HG03575 (cell line): ENCODE measurements around the gene GRID2.

Experiments
- ATAC-seq: cut with Tn5 transposase; IDR thresholded peaks from one replicate; pipeline ENCODE4 v1.9.1; 2021; ENCODE audit not compliant: unreplicated experiment, insufficient number of reproducible peaks, low FRiP score; ENCODE audit errors: extremely low read depth

GRID2 gene

DNA sequence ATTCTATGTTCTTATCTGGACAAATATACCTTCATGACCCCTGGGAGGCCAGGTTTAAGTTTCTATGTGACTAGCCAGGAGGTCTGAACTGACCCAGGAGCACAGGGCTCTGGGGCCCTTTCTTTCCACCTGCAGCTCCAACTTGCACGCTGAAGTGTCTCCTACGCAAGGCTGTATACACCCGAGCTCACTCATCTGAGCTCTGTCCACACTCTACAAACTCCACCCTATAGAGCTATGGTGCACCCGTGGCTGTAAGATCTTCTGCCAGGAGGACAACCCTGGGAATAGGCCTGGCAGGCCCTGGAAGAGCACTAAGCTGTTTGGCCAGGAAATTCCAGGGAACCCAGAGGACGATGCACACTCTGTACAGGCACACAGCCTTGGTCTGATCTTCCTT lies 1464.2 kb downstream of the GRID2 start:
- ATAC-seq = no peak

GRCh38 chr4:93770201-93770600 lies 1466.4 kb downstream of the GRID2 start:
- no peak for ATAC-seq

GRCh38 chr4:93771640-93772411 lies 1468.1 kb downstream of the GRID2 start:
- no peak for ATAC-seq

GRCh38 chr4:93772858-93773257 lies 1469.1 kb downstream of the GRID2 start:
- ATAC-seq = no peak

- ATAC-seq = no peak
Measured at GRCh38 chr4:93775551-93775950, 1471.8 kb downstream of the GRID2 start.

GRCh38 chr4:93776386-93777080 lies 1472.8 kb downstream of the GRID2 start:
- ATAC-seq = no peak

DNA sequence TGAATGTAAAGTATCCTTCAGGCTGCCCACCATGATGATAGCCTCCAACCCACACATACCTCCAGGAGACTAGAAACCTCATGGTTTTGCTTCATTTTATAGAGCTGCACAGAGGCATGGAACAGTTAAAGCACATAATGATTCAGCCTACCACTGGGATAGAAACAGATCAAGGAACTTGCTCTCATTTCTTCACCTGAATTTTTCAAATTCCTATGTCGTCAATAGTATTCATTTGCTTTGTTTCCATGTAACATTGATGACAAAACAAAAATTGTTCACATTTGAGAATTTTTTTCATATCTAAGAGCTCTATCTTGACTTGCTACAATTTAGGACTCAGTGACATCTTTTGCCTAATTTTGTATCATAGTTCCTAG lies 1473.3 kb downstream of the GRID2 start:
- no peak for ATAC-seq

DNA sequence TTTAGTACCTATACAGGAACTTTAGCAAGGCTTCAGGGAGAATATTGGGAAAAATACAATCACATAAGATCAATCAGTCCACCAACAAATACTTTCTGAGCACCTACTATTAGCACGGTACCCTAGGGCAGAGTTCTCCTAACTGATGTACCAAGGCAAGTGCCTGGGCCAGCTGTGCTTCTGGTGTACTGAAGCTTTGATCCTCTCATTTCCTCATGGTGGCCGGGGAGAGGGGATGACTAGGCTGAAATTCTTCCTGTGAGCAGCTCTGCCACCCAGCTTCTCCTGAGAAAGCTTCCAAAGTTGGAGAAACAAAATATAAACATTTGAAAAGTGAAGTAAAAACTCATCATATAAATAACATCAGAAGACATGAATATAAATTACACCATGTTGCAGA lies 1475.5 kb downstream of the GRID2 start:
- ATAC-seq = no peak

GRCh38 chr4:93780080-93780479 lies 1476.3 kb downstream of the GRID2 start:
- no peak for ATAC-seq

- ATAC-seq = no peak
Measured at GRCh38 chr4:93781198-93781597, 1477.4 kb downstream of the GRID2 start.

DNA sequence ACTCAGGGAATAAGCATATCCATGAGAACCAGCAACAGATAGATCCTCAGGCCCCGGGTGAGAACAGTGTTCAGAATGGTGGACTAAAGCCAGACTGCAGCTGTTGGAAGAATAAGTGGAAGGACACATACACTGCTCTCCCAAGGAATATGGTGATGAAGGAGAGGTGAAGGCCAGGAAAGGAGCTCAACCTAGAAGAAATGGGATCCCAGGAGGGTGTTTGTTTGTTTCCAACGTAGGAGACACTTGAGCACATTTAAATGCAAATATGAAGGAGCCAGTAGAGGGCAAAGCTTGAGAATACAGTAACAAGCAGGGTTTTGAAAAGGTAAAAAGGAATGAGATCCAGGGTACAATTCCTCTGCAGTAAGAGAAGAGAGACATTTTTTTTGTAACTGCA lies 1482.4 kb downstream of the GRID2 start:
- no peak for ATAC-seq

GRCh38 chr4:93788712-93789111 lies 1484.9 kb downstream of the GRID2 start:
- ATAC-seq = no peak

GRCh38 chr4:93791570-93792195 lies 1487.9 kb downstream of the GRID2 start:
- ATAC-seq = no peak

DNA sequence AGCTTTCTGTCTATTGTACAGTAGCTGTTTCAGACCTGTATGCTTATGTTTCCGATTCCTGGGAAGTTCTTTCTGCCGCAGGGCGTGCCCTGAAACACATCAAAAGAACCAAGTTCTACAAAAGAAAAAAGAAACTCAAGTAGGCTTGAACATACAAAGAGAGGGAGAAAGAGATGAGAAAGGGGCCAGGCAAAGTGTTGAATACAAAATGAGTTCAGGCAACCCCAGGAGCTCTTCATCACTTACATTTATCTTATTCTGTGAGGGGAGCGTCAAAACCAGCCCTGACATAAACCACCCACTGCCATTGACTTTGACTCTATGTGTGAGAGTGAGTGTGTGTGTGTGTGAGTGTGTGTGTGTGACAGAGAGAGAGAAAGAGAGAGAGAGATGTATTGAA lies 1498.3 kb downstream of the GRID2 start:
- ATAC-seq = no peak

DNA sequence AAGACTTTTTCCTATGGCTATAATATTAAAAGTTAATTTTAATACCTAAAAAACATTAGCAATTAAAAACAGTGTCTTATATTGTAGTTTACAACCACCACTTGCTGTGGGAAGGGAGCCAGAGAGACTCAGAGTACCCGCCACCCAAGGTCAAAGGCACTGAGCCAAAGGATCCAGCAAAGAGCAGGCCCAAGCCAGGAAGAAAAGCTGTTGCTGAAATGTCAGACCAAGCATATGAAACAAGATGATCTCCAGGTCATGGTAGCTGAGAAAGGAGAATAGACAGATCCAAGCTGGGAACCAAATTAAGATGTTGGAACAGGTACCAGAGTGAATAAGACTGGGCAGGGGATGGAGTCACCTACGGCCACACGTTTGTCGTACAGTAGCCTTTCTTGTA lies 1506.0 kb downstream of the GRID2 start:
- ATAC-seq = no peak

DNA sequence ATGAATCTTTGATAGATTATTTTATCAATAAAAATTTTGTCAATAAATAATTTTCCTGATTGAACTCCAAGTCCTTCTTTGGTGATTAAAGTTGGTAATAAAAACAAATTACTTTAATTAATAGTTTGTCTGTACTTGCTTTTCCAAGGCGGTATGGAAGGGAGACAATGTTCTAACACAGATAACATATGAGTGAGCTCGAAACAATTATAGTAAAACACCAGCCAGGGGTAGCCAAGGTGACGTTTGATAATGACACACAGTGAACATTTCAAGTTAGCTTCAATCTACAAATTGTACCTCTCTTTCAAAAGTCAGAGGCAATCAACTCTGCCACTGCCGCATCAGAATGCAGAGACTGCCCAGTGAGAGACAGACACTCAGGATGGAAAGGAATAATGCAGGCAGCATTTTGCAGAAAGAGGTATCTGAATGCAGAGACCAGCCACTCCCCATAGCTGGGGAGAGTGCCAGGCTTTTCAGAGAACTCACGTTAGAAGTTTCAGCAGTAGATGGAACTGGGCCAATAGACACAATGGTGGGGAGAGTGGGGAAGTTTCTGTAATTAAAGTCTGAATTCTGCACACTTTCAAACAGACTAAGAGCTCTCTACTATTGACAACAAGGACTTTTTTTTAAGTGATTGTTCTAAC lies 1506.7 kb downstream of the GRID2 start:
- no peak for ATAC-seq

- ATAC-seq = no peak
Measured at GRCh38 chr4:93813092-93813491, 1509.3 kb downstream of the GRID2 start.

GRCh38 chr4:93814141-93814540 lies 1510.4 kb downstream of the GRID2 start:
- ATAC-seq = no peak

DNA sequence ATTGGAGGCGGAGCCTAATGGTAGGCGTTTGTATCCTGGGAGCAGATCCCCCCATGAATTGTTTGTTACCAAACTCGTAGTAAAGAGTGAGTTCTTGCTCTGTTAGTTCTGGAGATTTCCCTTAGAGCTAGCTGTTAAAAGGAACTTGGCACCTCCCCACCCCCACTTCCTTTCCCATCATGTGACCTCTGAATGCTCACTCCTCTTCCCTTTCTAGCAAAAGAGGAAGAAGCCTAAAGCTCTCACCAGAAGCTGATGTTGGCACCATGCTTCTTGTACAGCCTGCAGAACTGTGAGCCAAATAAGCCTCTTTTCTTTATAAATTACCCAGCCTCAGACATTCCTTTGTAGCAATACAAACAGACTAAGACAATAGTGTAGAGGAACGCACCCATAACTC lies 1511.0 kb downstream of the GRID2 start:
- ATAC-seq = no peak
